Fibroblast of lung (primary cell): ENCODE measurements around the gene KLHL5. TPM values are rescaled to one million over a fixed set of nuclear protein-coding genes. Genes with fewer than 3 reads are reported as not detected.

Experiments used
- DNase-seq, 2 donors: peaks; one replicate each; pipeline versions ENCODE4 v3.0.0 to v3.0.0-alpha.2; 2010; ENCODE audit warnings: low read depth in 2 of 2
- H2AFZ ChIP-seq: 2 replicates; pipeline ENCODE4 v1.5.1; 2012; ENCODE audit warnings: low read length, control low read depth, inconsistent platforms
- H3K27ac ChIP-seq: 2 replicates; pipeline ENCODE4 v1.5.1; 2011; ENCODE audit warnings: low read length, control low read depth; ENCODE audit not compliant: insufficient read depth
- H3K27me3 ChIP-seq: 2 replicates; pipeline ENCODE4 v1.5.1; 2011; ENCODE audit warnings: mild to moderate bottlenecking, low read length; ENCODE audit not compliant: control insufficient read depth, insufficient read depth
- H3K36me3 ChIP-seq: 2 replicates; pipeline ENCODE4 v1.5.1; 2011; ENCODE audit warnings: low read length; ENCODE audit not compliant: control insufficient read depth, insufficient read depth
- H3K4me1 ChIP-seq: 2 replicates; pipeline ENCODE4 v1.5.1; 2011; ENCODE audit warnings: low read length; ENCODE audit not compliant: control insufficient read depth, insufficient read depth; ENCODE audit errors: extremely low read depth
- H3K4me2 ChIP-seq: 2 replicates; pipeline ENCODE4 v1.5.1; 2011; ENCODE audit warnings: low read length, control low read depth; ENCODE audit not compliant: insufficient read depth; ENCODE audit errors: extremely low read depth
- H3K4me3 ChIP-seq, 4 experiments: fragments of 200-600 bp in 1 of 4; sonication (generic) in 1 of 4; replicated peaks in 1 of 4; 2 replicates each; pipeline ENCODE4 v1.5.1; 2011 to 2016; ENCODE audit warnings: low read length in 4 of 4, low read depth in 3 of 4, mild to moderate bottlenecking in 3 of 4, control low read depth in 2 of 4, inconsistent platforms in 1 of 4, mixed read lengths in 1 of 4; ENCODE audit not compliant: insufficient read depth in 1 of 4; ENCODE audit errors: control extremely low read depth in 1 of 4
- H3K79me2 ChIP-seq: 2 replicates; pipeline ENCODE4 v1.5.1; 2012; ENCODE audit warnings: mild to moderate bottlenecking, low read length, inconsistent platforms; ENCODE audit not compliant: control insufficient read depth, insufficient read depth
- H3K9ac ChIP-seq: 2 replicates; pipeline ENCODE4 v1.5.1; 2011; ENCODE audit warnings: mild to moderate bottlenecking, low read length, control low read depth; ENCODE audit not compliant: insufficient read depth
- H3K9me3 ChIP-seq: 2 replicates; pipeline ENCODE4 v1.5.1; 2012; ENCODE audit warnings: low read depth, low read length; ENCODE audit not compliant: control insufficient read depth, insufficient read depth
- H4K20me1 ChIP-seq: 2 replicates; pipeline ENCODE4 v1.5.1; 2011; ENCODE audit warnings: low read length; ENCODE audit not compliant: control insufficient read depth, insufficient read depth; ENCODE audit errors: extremely low read depth
- EZH2 ChIP-seq: IDR thresholded peaks from 2 replicates; pipeline ENCODE4 v1.5.1; 2012; ENCODE audit warnings: low read length, control low read depth, mild to moderate bottlenecking; ENCODE audit errors: missing control alignments
- polyA plus RNA-seq, 2 donors: library from polyadenylated mRNA; depleted of rRNA in 1 of 2; stranded (reverse) in 1 of 2; unstranded in 1 of 2; fragments of >200 nt; gene quantifications; 2 replicates each; pipeline ENCODE4 v1.2.1, GENCODE V29; 2011 to 2012; ENCODE audit warnings: missing spikeins in 1 of 2
- total RNA-seq: library from RNA; depleted of rRNA; stranded (reverse); fragments of >200 nt; gene quantifications from 2 replicates; pipeline ENCODE4 v1.2.1, GENCODE V29; 2014
- TF ChIP-seq, protein P1 (sequence below), 2 donors: IDR thresholded peaks in 1 of 2; conservative IDR thresholded peaks in 1 of 2; 1 replicate in 1 of 2; 2 replicates in 1 of 2; pipeline ENCODE4 v1.5.1; 2011 to 2012; ENCODE audit warnings: low read length in 2 of 2, control low read depth in 1 of 2, inconsistent platforms in 1 of 2, low read depth in 1 of 2, mild to moderate bottlenecking in 1 of 2

The KLHL5 gene
- total and polyA plus RNA-seq, 2 donors (not counting 1 experiment from before 2014, with no cell fraction given): 88.3 to 120 TPM

GRCh38 chr4:39044956-39045826 lies 16.8 kb upstream of the KLHL5 start:
- DNase-seq: no peak
- Histone ChIP-seq H3K27ac (peak overlapping the region; percentile 56), H3K4me1 (peaks cover 2% of the 10 kb centered on the region), H3K79me2 (peaks cover 21% of the 10 kb centered on the region), H3K4me3 (peak overlapping the region; percentile 64 to 85 (median 78)), H2AFZ (peak overlapping the region; percentile 44), H3K9me3 (no peaks in the 10 kb centered on the region), H3K36me3 (no peaks in the 10 kb centered on the region), H3K27me3 (no peaks in the 10 kb centered on the region), H3K9ac (peak overlapping the region; percentile 71), H3K4me2 (peak overlapping the region; percentile 88), H4K20me1 (no peaks in the 10 kb centered on the region)
- TF ChIP-seq, protein P1, sequence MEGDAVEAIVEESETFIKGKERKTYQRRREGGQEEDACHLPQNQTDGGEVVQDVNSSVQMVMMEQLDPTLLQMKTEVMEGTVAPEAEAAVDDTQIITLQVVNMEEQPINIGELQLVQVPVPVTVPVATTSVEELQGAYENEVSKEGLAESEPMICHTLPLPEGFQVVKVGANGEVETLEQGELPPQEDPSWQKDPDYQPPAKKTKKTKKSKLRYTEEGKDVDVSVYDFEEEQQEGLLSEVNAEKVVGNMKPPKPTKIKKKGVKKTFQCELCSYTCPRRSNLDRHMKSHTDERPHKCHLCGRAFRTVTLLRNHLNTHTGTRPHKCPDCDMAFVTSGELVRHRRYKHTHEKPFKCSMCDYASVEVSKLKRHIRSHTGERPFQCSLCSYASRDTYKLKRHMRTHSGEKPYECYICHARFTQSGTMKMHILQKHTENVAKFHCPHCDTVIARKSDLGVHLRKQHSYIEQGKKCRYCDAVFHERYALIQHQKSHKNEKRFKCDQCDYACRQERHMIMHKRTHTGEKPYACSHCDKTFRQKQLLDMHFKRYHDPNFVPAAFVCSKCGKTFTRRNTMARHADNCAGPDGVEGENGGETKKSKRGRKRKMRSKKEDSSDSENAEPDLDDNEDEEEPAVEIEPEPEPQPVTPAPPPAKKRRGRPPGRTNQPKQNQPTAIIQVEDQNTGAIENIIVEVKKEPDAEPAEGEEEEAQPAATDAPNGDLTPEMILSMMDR (conservative IDR thresholded peaks at IDR 0.05 in 1 of 2, IDR thresholded peaks at IDR 0.05 in 1 of 2; ENCODE audit: low read depth in 1 of 2, low read length in 2 of 2): no peak
- TF ChIP-seq EZH2: no peak

- Histone ChIP-seq H3K4me3 (peak overlapping the region; percentile 64 to 85 (median 78)), H3K4me1 (peaks cover 2% of the 10 kb centered on the region), H3K27me3 (no peaks in the 10 kb centered on the region), H4K20me1 (no peaks in the 10 kb centered on the region), H3K4me2 (peak overlapping the region; percentile 88), H3K79me2 (peaks cover 21% of the 10 kb centered on the region), H3K9ac (no peak overlapping the region), H3K27ac (no peak overlapping the region), H3K9me3 (no peaks in the 10 kb centered on the region), H2AFZ (no peak overlapping the region), H3K36me3 (no peaks in the 10 kb centered on the region)
- no peak for TF ChIP-seq EZH2
- TF ChIP-seq, protein P1 (conservative IDR thresholded peaks at IDR 0.05 in 1 of 2, IDR thresholded peaks at IDR 0.05 in 1 of 2; ENCODE audit: low read depth in 1 of 2, low read length in 2 of 2): no peak
- peak in 1 of 2 donors; percentile 40 for DNase-seq
Observed at GRCh38 chr4:39045827-39046221, 16.2 kb upstream of the KLHL5 start.

- Histone ChIP-seq H3K9me3 (no peaks in the 10 kb centered on the region), H3K27ac (no peak overlapping the region), H3K4me1 (peaks cover 2% of the 10 kb centered on the region), H2AFZ (no peak overlapping the region), H3K27me3 (no peaks in the 10 kb centered on the region), H3K4me3 (peak overlapping the region; percentile 64 to 85 (median 78)), H3K4me2 (peak overlapping the region; percentile 88), H3K36me3 (no peaks in the 10 kb centered on the region), H4K20me1 (no peaks in the 10 kb centered on the region), H3K9ac (no peak overlapping the region), H3K79me2 (peaks cover 21% of the 10 kb centered on the region)
- peak in 1 of 2 donors; percentile 69 for DNase-seq
- TF ChIP-seq, protein P1 (conservative IDR thresholded peaks at IDR 0.05 in 1 of 2, IDR thresholded peaks at IDR 0.05 in 1 of 2; ENCODE audit: low read depth in 1 of 2, low read length in 2 of 2): no peak
- TF ChIP-seq EZH2: no peak
Observed at GRCh38 chr4:39046249-39046648, 15.8 kb upstream of the KLHL5 start.
